Stomach smooth muscle (tissue), 2 donors: ENCODE results near the gene IL2RA.
"Not testable (repeated sequence)": the region's sequence is repeated elsewhere in the genome, so short reads cannot be mapped to it uniquely, and the experiment has no call there.

Source experiments
- H3K27ac ChIP-seq: one replicate; pipeline ENCODE4 v1.7.0; 2013; ENCODE audit warnings: mild to moderate bottlenecking, low read length, inconsistent platforms
- H3K27me3 ChIP-seq, 2 donors: one replicate each; pipeline ENCODE4 v1.7.0; 2013; ENCODE audit warnings: low read length in 2 of 2; ENCODE audit not compliant: insufficient read depth in 2 of 2, control insufficient read depth in 1 of 2
- H3K36me3 ChIP-seq, 2 donors: one replicate each; pipeline ENCODE4 v1.7.0; 2013; ENCODE audit warnings: low read length in 2 of 2; ENCODE audit not compliant: control insufficient read depth in 2 of 2, insufficient read depth in 2 of 2
- H3K4me1 ChIP-seq: one replicate; pipeline ENCODE4 v1.7.0; 2013; ENCODE audit warnings: low read length; ENCODE audit not compliant: control insufficient read depth, insufficient read depth
- H3K4me3 ChIP-seq, 2 donors: one replicate each; pipeline ENCODE4 v1.7.0; 2013; ENCODE audit warnings: low read length in 2 of 2
- H3K9ac ChIP-seq, 2 donors: one replicate each; pipeline ENCODE4 v1.7.0; 2013; ENCODE audit warnings: low read length in 2 of 2, mild to moderate bottlenecking in 1 of 2
- H3K9me3 ChIP-seq, 2 donors: one replicate each; pipeline ENCODE4 v1.7.0; 2013; ENCODE audit warnings: low read length in 2 of 2; ENCODE audit not compliant: control insufficient read depth in 2 of 2
- donor health status: healthy.
- donor health status: Pancreatic carcinoma.

The IL2RA gene

DNA sequence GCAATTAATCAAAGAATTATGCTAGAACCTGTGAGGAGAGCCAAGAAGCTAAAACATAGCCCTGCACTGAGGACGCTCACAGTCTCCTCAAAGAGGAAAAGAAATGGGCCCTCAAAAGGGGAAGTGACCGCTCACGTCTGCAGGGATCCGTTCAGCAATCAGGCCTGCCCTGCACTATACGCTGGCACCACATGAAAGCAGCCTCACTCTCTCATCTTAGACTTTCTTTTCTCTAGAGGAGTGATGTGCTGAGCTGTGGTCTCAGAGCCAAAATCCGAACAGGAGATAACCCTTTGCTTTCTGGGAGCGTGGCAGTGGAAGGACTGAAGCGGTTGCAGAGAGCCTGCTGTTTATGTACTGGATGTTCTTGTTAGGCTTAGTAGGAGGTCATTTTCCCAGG, 6.3 kb upstream of the IL2RA start:
- no peak overlapping the region for H3K27ac ChIP-seq
- H3K36me3 ChIP-seq = no peaks in the 10 kb centered on the region
- no peaks in the 10 kb centered on the region for H3K9me3 ChIP-seq
- no peak overlapping the region for H3K9ac ChIP-seq
- no peaks in the 10 kb centered on the region for H3K27me3 ChIP-seq
- no peak overlapping the region for H3K4me3 ChIP-seq
- no peaks in the 10 kb centered on the region for H3K4me1 ChIP-seq

DNA sequence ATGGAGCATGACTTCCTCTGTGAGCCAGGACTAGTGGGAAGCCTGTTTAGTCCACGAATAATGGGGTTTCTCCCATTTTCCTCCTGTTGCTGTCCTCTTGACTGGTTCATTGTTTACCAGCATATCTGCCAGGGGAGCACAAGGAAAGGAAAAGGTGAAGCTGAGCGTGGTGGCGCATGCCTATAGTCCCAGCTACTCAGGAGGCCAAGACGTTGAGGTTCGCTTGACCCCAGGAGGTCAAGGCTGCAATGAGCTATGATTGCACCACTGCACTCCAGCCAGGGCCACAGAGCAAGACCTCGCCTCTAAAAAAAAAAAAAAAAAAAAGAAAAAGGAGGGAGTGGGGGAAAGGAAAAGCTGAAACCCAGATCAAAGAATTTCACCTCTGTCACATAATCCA, 5.8 kb upstream of the IL2RA start:
- no peak overlapping the region for H3K27ac ChIP-seq
- no peaks in the 10 kb centered on the region for H3K9me3 ChIP-seq
- H3K36me3 ChIP-seq = no peaks in the 10 kb centered on the region
- no peak overlapping the region for H3K9ac ChIP-seq
- H3K4me1 ChIP-seq = no peaks in the 10 kb centered on the region
- no peaks in the 10 kb centered on the region for H3K27me3 ChIP-seq
- no peak overlapping the region for H3K4me3 ChIP-seq

DNA sequence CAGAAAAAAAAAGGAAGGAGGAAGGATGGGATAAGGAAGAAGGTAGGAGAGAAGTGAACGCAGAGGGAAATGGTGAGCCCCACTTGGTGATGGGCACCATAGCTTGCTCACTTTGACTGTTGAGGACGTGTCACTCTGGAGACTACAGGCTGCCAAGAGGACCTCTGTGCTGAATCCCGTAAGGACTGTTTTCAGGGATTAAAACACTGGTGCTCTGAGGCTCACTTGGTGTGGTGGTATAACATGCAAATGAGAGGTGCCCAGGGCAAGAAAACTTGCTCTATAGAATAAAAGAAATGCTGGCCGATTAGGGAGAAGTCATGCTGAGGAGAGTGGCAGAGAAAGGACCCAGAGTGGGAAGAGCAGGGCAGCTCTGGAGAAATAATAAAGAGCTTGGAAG, 5.3 kb upstream of the IL2RA start:
- no peak overlapping the region for H3K27ac ChIP-seq
- H3K36me3 ChIP-seq = no peaks in the 10 kb centered on the region
- H3K27me3 ChIP-seq = no peaks in the 10 kb centered on the region
- no peak overlapping the region for H3K9ac ChIP-seq
- no peak overlapping the region for H3K4me3 ChIP-seq
- H3K4me1 ChIP-seq = no peaks in the 10 kb centered on the region
- no peaks in the 10 kb centered on the region for H3K9me3 ChIP-seq

GRCh38 chr10:6065835-6066234, 3.7 kb upstream of the IL2RA start:
- no peaks in the 10 kb centered on the region for H3K4me1 ChIP-seq
- no peak overlapping the region for H3K9ac ChIP-seq
- H3K4me3 ChIP-seq = no peak overlapping the region
- H3K9me3 ChIP-seq = no peaks in the 10 kb centered on the region
- no peaks in the 10 kb centered on the region for H3K27me3 ChIP-seq
- no peaks in the 10 kb centered on the region for H3K36me3 ChIP-seq
- H3K27ac ChIP-seq = no peak overlapping the region

DNA sequence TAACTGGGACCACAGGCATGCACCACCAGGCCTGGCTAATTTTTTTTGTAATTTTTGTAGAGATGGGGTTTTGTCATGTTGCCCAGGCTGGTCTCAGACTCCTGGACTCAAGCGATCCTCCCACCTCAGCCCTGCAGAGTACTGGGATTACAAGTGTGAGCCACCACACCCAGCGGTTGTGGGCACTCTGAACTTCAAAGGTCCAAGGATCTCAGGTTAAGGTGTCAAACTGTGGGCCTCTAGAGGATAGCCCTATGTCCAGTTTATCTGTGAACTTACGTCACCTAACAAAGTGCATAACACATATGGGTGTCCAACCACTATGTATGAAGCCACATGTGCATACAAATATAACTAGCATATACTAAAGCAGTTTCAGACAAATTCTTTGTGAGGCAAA, 3.2 kb upstream of the IL2RA start:
- Histone ChIP-seq H3K27ac (no peak overlapping the region), H3K36me3 (no peaks in the 10 kb centered on the region), H3K4me1 (no peaks in the 10 kb centered on the region), H3K4me3 (no peak overlapping the region), H3K9ac (no peak overlapping the region), H3K27me3 (no peaks in the 10 kb centered on the region), H3K9me3 (no peaks in the 10 kb centered on the region)

GRCh38 chr10:6064726-6065125, 2.6 kb upstream of the IL2RA start:
- not testable (repeated sequence) for H3K4me1 ChIP-seq, H3K4me3 ChIP-seq, H3K9ac ChIP-seq, H3K9me3 ChIP-seq, H3K27me3 ChIP-seq, H3K27ac ChIP-seq, H3K36me3 ChIP-seq

- Histone ChIP-seq H3K27me3 (no peaks in the 10 kb centered on the region), H3K27ac (no peak overlapping the region), H3K9ac (no peak overlapping the region), H3K36me3 (no peaks in the 10 kb centered on the region), H3K4me3 (no peak overlapping the region), H3K4me1 (no peaks in the 10 kb centered on the region), H3K9me3 (no peaks in the 10 kb centered on the region)
Measured at GRCh38 chr10:6064119-6064518, 2.0 kb upstream of the IL2RA start.

DNA sequence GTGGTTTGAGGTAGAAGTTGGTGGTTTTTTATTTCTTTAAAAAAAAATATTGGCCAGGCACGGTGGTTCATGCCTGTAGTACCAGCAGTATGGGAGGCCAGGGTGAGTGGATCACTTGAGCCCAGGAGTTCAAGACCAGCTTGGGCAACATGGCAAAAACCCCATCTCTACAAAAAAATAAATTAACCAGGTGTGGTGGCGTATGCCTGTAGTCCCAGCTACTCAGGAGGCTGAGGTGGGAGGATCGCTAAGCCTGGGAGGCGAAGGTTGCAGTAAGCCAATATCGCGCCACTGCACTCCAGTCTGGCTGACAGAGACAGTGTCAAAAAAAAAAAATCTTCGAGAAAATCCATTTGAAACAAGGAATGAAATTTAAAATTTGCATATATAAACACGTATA, 1.1 kb downstream of the IL2RA start:
- Histone ChIP-seq H3K4me3 (no peak overlapping the region), H3K9me3 (no peaks in the 10 kb centered on the region), H3K36me3 (no peaks in the 10 kb centered on the region), H3K27me3 (no peaks in the 10 kb centered on the region), H3K27ac (no peak overlapping the region), H3K4me1 (no peaks in the 10 kb centered on the region), H3K9ac (no peak overlapping the region)

DNA sequence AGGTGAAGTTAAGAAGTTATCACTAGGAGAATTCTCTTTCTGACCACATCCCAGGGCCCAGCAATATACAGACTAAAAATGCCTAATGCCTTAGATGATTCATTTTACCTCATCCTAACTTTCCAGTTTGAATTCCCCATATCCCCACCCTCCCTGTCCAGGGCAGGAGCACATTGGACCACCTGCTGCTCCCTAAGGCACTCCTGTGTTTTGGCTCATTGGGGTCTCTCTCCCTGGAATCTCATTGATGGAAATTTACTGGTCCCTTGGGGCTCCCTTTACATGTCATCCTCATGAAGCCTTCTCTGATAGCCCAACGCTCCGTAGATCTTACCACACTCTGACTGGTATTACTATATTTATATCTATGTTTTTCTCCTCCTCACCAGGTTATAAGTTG, 2.7 kb downstream of the IL2RA start:
- Histone ChIP-seq H3K27ac (no peak overlapping the region), H3K9ac (no peak overlapping the region), H3K4me1 (no peaks in the 10 kb centered on the region), H3K4me3 (no peak overlapping the region), H3K9me3 (no peaks in the 10 kb centered on the region), H3K27me3 (no peaks in the 10 kb centered on the region), H3K36me3 (no peaks in the 10 kb centered on the region)

GRCh38 chr10:6058682-6059475, 3.3 kb downstream of the IL2RA start:
- H3K27me3 ChIP-seq = no peaks in the 10 kb centered on the region
- peaks cover 5% of the 10 kb centered on the region for H3K4me1 ChIP-seq
- H3K9ac ChIP-seq = no peak overlapping the region
- H3K27ac ChIP-seq = no peak overlapping the region
- H3K36me3 ChIP-seq = no peaks in the 10 kb centered on the region
- no peak overlapping the region for H3K4me3 ChIP-seq
- no peaks in the 10 kb centered on the region for H3K9me3 ChIP-seq

GRCh38 chr10:6056411-6057135, 5.6 kb downstream of the IL2RA start:
- no peaks in the 10 kb centered on the region for H3K27me3 ChIP-seq
- no peak overlapping the region for H3K9ac ChIP-seq
- H3K9me3 ChIP-seq = no peaks in the 10 kb centered on the region
- peaks cover 9% of the 10 kb centered on the region for H3K4me1 ChIP-seq
- no peak overlapping the region for H3K4me3 ChIP-seq
- no peaks in the 10 kb centered on the region for H3K36me3 ChIP-seq
- H3K27ac ChIP-seq = no peak overlapping the region
